SH-SY5Y (cell line): ENCODE measurements around the gene SMG9.

Source experiments
- GATA2 ChIP-seq: IDR thresholded peaks from 2 replicates; pipeline ENCODE4 v1.6.1; 2011; ENCODE audit warnings: mild to moderate bottlenecking, low read depth, low read length
- GATA3 ChIP-seq: IDR thresholded peaks from 2 replicates; pipeline ENCODE4 v1.6.1; 2011; ENCODE audit warnings: low read depth, mild to moderate bottlenecking, low read length, moderate library complexity

- TF ChIP-seq GATA2 = no peak
- no peak for TF ChIP-seq GATA3
These were observed 25.1 kb upstream of the SMG9 start for GRCh38 chr19:43779820-43780219.
